Hepatocyte (in vitro differentiated cells): Measurements from ENCODE around the gene LMX1B. TPM values are rescaled to one million over a fixed set of nuclear protein-coding genes. Genes with fewer than 3 reads are reported as not detected.
A peak's percentile ranks its signal among the peaks of the same experiment; 100 is the strongest.

Experiments
- DNase-seq: peaks from one replicate; pipeline ENCODE4 v3.0.0-alpha.2; 2016; ENCODE audit warnings: low spot score
- H2AFZ ChIP-seq: fragments of 200-600 bp; sonication (generic); 2 replicates; pipeline ENCODE4 v1.6.0; 2016; ENCODE audit warnings: antibody characterized with exemption, mild to moderate bottlenecking
- H3K27ac ChIP-seq: fragments of 200-600 bp; sonication (generic); 2 replicates; pipeline ENCODE4 v1.5.1; 2016; ENCODE audit warnings: mild to moderate bottlenecking
- H3K27me3 ChIP-seq: fragments of 200-600 bp; sonication (generic); 2 replicates; pipeline ENCODE4 v1.6.1; 2016
- H3K36me3 ChIP-seq: fragments of 200-600 bp; sonication (generic); replicated peaks from 2 replicates; pipeline ENCODE4 v1.5.1; 2016; ENCODE audit warnings: low read depth; ENCODE audit not compliant: insufficient read depth
- H3K4me1 ChIP-seq: fragments of 200-600 bp; sonication (generic); 2 replicates; pipeline ENCODE4 v1.5.1; 2016; ENCODE audit warnings: mild to moderate bottlenecking, moderate library complexity; ENCODE audit not compliant: insufficient read depth
- H3K4me2 ChIP-seq: fragments of 200-600 bp; sonication (generic); 2 replicates; pipeline ENCODE4 v1.6.0; 2016
- H3K4me3 ChIP-seq: fragments of 200-600 bp; sonication (generic); 2 replicates; pipeline ENCODE4 v1.5.1; 2016; ENCODE audit warnings: mild to moderate bottlenecking
- H3K79me2 ChIP-seq: fragments of 200-600 bp; sonication (generic); 2 replicates; pipeline ENCODE4 v1.6.0; 2017; ENCODE audit warnings: mild to moderate bottlenecking
- H3K9me2 ChIP-seq: fragments of 200-600 bp; sonication (generic); replicated peaks from 2 replicates; pipeline ENCODE4 v1.6.0; 2017; ENCODE audit warnings: mild to moderate bottlenecking; ENCODE audit not compliant: insufficient read depth
- H3K9me3 ChIP-seq: fragments of 200-600 bp; sonication (generic); 2 replicates; pipeline ENCODE4 v1.5.1; 2016; ENCODE audit warnings: low read depth, mild to moderate bottlenecking
- H4K20me1 ChIP-seq: fragments of 200-600 bp; sonication (generic); 2 replicates; pipeline ENCODE4 v1.6.0; 2016; ENCODE audit warnings: mild to moderate bottlenecking; ENCODE audit not compliant: insufficient read depth, poor library complexity, severe bottlenecking
- EZH2 ChIP-seq: fragments of 200-600 bp; sonication (generic); IDR thresholded peaks from 2 replicates; pipeline ENCODE4 v1.6.1; 2016; ENCODE audit warnings: antibody characterized with exemption, mild to moderate bottlenecking, borderline replicate concordance
- EZH2phosphoT487 ChIP-seq: fragments of 200-600 bp; sonication (generic); IDR thresholded peaks from one replicate; pipeline ENCODE4 v1.6.1; 2018; ENCODE audit warnings: antibody characterized with exemption, mild to moderate bottlenecking, low read depth, moderate library complexity; ENCODE audit not compliant: unreplicated experiment, severe bottlenecking
- WGBS: methylation state at CpG from one replicate; pipeline ENCODE4 v1.1.6; 2016; ENCODE audit warnings: low lambda C conversion rate; ENCODE audit errors: missing lambda C conversion rate; 5-methylcytosine and 5-hydroxymethylcytosine counted together
- polyA plus RNA-seq: library from polyadenylated mRNA; unstranded; fragments of >200 nt; fragmentation: Nextera tagmentation; extraction: Ambion mirVana; gene quantifications from 2 replicates; pipeline ENCODE4 v1.2.1, GENCODE V29; 2016
- total RNA-seq: library from RNA; depleted of rRNA; stranded (reverse); fragments of >200 nt; gene quantifications from 2 replicates; pipeline ENCODE4 v1.2.3, GENCODE V29; 2014
- TF ChIP-seq, protein P1 (sequence below): fragments of 200-600 bp; sonication (generic); IDR thresholded peaks from 2 replicates; pipeline ENCODE4 v1.5.1; 2016; ENCODE audit warnings: antibody characterized with exemption, mild to moderate bottlenecking; ENCODE audit not compliant: poor library complexity

LMX1B gene
- total and polyA plus RNA-seq, 2 experiments from 2014 or later, result 0.16 TPM; not detected in 1

DNA sequence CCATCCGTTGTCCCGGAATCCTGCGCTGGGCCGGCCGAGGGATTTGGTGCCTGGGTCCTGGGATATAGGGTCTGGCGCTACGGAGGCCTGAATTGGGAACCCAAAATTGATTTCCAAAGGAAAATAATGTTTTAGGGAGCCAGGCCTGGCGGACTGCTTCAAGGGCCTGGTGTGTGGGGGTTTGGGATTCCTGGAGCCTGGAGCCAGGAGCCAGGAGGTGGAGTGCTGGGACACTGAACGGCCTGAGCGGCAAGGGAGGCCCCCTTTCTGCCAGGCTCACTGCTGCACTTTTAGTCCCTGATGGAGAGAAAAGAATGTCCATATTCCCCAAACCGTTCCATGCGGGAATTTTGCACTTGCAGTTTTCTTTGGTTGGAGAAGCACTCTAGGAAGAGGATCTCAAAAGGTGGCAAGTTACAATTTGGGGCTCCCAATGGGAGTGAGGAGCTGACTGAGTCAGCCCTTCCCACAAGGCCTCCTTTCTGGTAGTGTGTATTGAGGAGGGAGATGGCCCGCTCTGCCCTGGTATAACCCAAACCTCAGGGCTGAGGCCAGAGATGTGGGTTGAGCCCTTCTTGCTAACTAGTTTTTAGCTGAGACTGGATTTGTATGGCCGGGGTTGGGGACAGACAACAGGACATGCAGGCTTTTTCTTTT is 2.2 kb downstream of the LMX1B start:
- H3K79me2 ChIP-seq, result no peaks in the 10 kb centered on the region
- 30% methylated on average over 13 of the region's 14 CpGs for WGBS
- no peak overlapping the region for H3K27ac ChIP-seq
- H3K4me3 ChIP-seq, result no peak overlapping the region
- H3K4me2 ChIP-seq, result no peak overlapping the region
- no peaks in the 10 kb centered on the region for H3K9me3 ChIP-seq
- H3K27me3 ChIP-seq, result peaks cover 90% of the 10 kb centered on the region
- TF ChIP-seq EZH2 (peak; percentile 27), EZH2phosphoT487 (no peak)
- no peaks in the 10 kb centered on the region for H3K9me2 ChIP-seq
- no peaks in the 10 kb centered on the region for H3K36me3 ChIP-seq
- H3K4me1 ChIP-seq, result peaks cover 15% of the 10 kb centered on the region
- DNase-seq, result no peak
- H2AFZ ChIP-seq, result no peak overlapping the region
- no peaks in the 10 kb centered on the region for H4K20me1 ChIP-seq

DNA sequence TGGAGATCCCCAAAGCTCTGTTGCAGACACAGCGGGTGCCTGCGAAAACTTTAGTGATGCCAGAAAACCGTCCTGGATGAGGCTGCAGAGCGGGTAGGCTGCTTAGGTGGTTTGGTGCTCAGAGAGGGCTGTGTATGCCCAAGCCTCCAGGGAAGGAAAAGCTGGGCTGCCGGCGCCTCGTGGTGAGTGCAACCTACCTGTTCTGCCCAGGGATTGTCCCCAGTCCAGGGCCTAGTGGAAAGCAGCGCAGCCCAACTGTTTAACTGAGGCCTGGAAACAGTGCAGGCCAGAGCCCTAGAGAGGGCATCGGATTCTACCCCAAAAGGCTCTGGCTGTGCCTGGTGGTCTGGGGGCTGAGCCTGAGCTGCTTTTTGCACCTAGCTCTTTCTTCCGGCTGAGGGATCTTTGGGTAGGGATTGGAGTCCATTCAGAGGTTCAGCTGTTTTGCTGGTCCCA is 2.8 kb downstream of the LMX1B start:
- TF ChIP-seq EZH2 (no peak), EZH2phosphoT487 (no peak)
- TF ChIP-seq, protein P1, sequence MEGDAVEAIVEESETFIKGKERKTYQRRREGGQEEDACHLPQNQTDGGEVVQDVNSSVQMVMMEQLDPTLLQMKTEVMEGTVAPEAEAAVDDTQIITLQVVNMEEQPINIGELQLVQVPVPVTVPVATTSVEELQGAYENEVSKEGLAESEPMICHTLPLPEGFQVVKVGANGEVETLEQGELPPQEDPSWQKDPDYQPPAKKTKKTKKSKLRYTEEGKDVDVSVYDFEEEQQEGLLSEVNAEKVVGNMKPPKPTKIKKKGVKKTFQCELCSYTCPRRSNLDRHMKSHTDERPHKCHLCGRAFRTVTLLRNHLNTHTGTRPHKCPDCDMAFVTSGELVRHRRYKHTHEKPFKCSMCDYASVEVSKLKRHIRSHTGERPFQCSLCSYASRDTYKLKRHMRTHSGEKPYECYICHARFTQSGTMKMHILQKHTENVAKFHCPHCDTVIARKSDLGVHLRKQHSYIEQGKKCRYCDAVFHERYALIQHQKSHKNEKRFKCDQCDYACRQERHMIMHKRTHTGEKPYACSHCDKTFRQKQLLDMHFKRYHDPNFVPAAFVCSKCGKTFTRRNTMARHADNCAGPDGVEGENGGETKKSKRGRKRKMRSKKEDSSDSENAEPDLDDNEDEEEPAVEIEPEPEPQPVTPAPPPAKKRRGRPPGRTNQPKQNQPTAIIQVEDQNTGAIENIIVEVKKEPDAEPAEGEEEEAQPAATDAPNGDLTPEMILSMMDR, result no peak
- no peak for DNase-seq
- H3K79me2 ChIP-seq, result no peaks in the 10 kb centered on the region
- peaks cover 91% of the 10 kb centered on the region for H3K27me3 ChIP-seq
- peaks cover 9% of the 10 kb centered on the region for H3K4me1 ChIP-seq
- no peaks in the 10 kb centered on the region for H3K36me3 ChIP-seq
- H3K4me2 ChIP-seq, result no peak overlapping the region
- H4K20me1 ChIP-seq, result no peaks in the 10 kb centered on the region
- H3K9me2 ChIP-seq, result no peaks in the 10 kb centered on the region
- no peak overlapping the region for H3K4me3 ChIP-seq
- H2AFZ ChIP-seq, result no peak overlapping the region
- no peaks in the 10 kb centered on the region for H3K9me3 ChIP-seq
- H3K27ac ChIP-seq, result no peak overlapping the region
- WGBS, result 60% methylated on average over 10 of the region's 10 CpGs

DNA sequence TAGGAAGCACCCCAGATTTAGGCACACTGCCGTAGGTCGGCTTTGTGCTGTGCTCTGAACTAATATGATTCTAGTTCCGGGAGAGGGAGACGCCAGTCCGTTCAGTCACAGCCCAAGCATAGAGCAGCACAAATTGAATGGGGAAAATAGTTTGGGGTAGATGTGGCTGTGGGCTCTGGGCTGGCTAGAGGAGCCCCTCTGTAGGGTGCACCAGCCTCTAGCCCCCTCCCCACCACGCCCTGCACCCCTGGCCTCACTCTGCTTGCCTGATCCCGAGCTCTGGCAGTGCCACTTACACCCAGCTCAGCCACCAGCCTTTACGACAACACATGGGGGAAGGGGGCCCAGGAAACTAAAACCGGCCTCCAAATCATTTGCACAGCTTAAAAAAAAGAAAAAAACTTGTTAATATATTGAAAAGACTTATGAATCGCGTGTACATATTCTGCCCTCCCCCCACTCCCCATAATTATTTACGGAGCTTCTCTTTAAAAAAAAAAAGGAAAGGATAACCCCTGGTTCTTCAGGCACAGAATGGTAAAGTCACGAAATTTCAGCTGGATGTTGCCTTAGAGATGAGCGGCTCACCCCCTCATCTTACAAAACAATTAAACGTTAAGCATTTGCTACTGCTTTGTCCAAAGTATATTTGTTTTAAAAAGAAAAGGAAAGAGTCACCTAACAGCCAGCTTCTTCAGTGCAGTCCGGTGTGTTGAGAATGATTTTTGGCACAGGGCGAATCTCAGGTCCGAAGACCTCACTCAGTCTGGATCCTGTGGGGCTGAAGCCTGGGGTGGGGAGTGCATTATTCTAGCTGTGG is 3.5 kb downstream of the LMX1B start:
- no peaks in the 10 kb centered on the region for H3K9me2 ChIP-seq
- H4K20me1 ChIP-seq, result no peaks in the 10 kb centered on the region
- H3K4me3 ChIP-seq, result no peak overlapping the region
- H3K79me2 ChIP-seq, result no peaks in the 10 kb centered on the region
- H3K27ac ChIP-seq, result no peak overlapping the region
- no peak overlapping the region for H2AFZ ChIP-seq
- H3K4me2 ChIP-seq, result no peak overlapping the region
- 36% methylated on average over 18 of the region's 18 CpGs for WGBS
- peaks cover 5% of the 10 kb centered on the region for H3K4me1 ChIP-seq
- no peaks in the 10 kb centered on the region for H3K36me3 ChIP-seq
- no peak for DNase-seq
- peaks cover 91% of the 10 kb centered on the region for H3K27me3 ChIP-seq
- H3K9me3 ChIP-seq, result no peaks in the 10 kb centered on the region
- TF ChIP-seq EZH2phosphoT487 (no peak), EZH2 (peak; percentile 8)
- TF ChIP-seq, protein P1, result no peak

DNA sequence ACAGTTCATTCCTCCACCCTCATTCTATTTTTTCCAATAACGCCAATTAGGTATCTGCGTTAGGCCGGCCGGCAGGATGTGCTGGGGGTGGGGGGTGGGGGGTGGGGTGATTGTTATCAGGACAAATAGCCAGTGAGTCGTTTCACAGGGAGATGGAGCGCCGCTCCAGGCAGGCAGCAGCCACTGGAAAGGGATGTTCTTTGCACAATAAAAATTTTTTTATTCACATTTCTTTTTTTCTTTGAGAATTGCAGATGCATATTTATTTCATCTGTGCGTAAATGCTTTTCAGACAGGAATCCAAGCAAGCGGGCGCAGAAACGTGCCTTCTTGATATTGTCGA is 4.1 kb downstream of the LMX1B start:
- H3K9me2 ChIP-seq, result no peaks in the 10 kb centered on the region
- peaks cover 91% of the 10 kb centered on the region for H3K27me3 ChIP-seq
- H4K20me1 ChIP-seq, result no peaks in the 10 kb centered on the region
- no peak overlapping the region for H3K27ac ChIP-seq
- TF ChIP-seq EZH2phosphoT487 (no peak), EZH2 (no peak)
- TF ChIP-seq, protein P1, result no peak
- no peak overlapping the region for H2AFZ ChIP-seq
- H3K36me3 ChIP-seq, result no peaks in the 10 kb centered on the region
- H3K9me3 ChIP-seq, result no peaks in the 10 kb centered on the region
- no peak overlapping the region for H3K4me2 ChIP-seq
- WGBS, result 8% methylated on average over 12 of the region's 12 CpGs
- peaks cover 5% of the 10 kb centered on the region for H3K4me1 ChIP-seq
- no peak for DNase-seq
- H3K4me3 ChIP-seq, result no peak overlapping the region
- H3K79me2 ChIP-seq, result no peaks in the 10 kb centered on the region
